Stimulated activated CD8-positive, alpha-beta memory T cell treated with anti-CD3 and anti-CD28 coated beads, Interleukin-15, amount 100 ng/mL, for 24 hours (primary cell): ENCODE data around the gene ASPHD2.
"Not testable (repeated sequence)": the region's sequence is repeated elsewhere in the genome, so short reads cannot be mapped to it uniquely, and the experiment has no call there.

Experiments
- DNase-seq: peaks from one replicate; pipeline ENCODE4 v3.0.0-alpha.2; 2020; ENCODE audit warnings: low read depth

The ASPHD2 gene, protein sequence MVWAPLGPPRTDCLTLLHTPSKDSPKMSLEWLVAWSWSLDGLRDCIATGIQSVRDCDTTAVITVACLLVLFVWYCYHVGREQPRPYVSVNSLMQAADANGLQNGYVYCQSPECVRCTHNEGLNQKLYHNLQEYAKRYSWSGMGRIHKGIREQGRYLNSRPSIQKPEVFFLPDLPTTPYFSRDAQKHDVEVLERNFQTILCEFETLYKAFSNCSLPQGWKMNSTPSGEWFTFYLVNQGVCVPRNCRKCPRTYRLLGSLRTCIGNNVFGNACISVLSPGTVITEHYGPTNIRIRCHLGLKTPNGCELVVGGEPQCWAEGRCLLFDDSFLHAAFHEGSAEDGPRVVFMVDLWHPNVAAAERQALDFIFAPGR

DNA sequence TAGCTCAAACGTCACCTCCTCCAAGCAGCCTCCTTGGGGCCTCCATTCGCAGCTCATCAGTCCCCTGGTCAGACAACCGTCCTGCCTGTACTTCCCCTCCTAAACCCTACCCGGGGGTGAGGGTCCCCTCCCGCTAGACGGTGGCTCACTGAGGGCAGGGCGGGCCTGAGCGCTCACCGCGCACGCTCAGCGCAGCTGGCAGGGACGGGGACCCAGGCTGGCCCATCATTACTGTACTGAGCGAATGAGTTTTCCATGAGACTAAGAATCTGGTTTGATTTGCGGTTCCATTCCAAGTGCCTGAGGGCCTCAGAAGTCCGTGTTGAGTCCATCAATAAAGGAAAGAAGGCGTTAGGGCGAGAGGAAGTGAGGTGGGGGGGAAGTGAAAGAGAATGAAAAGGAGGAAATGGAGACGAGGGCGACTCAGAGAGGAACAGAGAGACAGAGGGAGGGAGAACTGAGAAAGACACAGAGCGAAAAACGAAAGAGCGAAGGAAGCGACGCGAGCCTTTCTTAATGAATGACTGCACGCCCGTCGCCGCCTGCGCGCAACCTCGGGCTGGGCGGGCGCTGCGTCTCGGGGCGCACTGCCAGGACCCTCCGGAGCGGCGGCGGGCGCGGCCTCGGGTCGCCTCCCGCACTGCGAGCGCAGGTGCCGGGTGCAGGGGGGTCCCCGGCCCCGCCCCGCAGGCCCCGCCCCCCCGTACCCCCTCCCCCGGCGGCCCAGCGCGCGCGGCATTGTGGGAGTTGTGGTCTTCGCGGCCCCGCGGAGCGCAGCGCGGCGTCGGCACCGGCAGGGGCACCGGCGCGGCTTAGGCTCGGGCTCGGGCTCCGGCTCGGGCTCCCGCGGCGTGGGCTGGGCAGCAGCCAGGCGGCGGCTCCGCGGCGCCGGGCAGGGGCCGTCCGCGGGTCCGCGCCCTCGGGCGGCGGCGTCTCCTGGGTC, at the start of gene ASPHD2:
ASPHD2 (plus strand) TSS at position 746 of the 943 bp plus-strand sequence. CDS start 4,356 bp downstream, outside the sequence.
- DNase-seq: peak; percentile 49

DNA sequence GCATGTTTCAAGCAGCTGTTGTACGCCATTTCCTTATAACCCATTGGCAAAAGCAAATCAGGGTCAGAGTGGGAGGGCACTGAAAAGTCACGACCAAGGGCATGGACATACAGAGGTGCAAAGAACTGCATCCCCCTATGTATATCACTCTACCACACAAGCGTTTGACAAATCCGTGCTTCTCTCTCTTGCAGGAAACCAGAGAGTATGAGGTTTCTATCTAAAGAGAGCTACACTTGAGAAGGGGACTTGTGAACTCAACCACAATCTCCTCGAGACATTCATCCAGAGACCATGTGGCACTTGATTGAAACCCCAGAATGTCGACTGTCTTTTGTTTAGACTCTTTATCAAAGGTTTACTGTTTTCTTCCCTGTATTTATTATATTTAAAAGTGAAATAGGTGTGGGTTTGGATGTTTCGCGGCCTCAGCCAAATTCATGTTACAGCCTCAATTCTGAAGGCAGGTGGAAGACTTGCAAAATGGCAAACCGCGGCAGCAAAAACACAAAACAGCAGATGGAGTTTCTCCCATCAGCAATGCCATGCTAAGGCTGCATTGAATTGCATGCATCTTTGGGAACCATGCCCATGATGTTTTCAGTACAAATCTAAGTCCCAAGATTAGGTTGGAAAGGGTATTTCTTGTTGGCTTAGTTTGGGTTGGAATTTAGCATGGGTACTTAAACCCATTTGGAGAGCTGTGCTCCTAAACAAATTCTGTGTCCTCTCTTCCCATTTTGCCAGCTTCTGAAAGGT, 48.8 kb upstream of the ASPHD2 start:
- no peak for DNase-seq

- DNase-seq: no peak
Observed at GRCh38 chr22:26382782-26383181, 46.3 kb upstream of the ASPHD2 start.

DNA sequence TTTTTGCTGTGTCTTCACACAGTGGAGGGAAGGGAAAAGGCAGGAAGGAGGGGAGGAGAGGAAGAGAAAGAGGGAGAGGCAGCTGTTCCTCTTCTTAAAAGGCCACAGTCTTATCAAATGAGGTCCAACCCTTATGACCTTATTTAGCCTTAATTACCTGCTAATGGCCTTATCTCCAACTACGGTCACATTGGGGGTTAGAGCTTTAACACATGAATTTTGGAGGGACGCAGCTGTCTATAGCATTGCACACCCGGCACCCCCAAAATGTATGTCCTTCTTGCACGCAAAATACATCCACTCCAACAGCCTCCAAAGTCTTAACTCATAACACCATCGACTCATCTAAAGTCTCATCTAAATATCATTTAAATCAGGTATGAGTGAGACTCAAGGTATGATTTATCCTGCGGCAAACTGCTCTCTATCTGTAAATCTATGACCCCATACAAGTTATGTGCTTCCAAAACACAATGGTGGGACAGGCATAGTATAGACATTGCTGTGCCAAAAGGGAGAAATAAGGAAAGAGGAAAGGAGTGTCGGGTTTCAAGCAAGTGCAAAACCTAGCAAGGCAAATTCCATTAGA, 45.0 kb upstream of the ASPHD2 start:
- no peak for DNase-seq

- DNase-seq: no peak
Observed at GRCh38 chr22:26385164-26385563, 43.9 kb upstream of the ASPHD2 start.

GRCh38 chr22:26389125-26389524, 39.9 kb upstream of the ASPHD2 start:
- DNase-seq: no peak

GRCh38 chr22:26391091-26391490, 38.0 kb upstream of the ASPHD2 start:
- no peak for DNase-seq

GRCh38 chr22:26391623-26392022, 37.4 kb upstream of the ASPHD2 start:
- no peak for DNase-seq

DNA sequence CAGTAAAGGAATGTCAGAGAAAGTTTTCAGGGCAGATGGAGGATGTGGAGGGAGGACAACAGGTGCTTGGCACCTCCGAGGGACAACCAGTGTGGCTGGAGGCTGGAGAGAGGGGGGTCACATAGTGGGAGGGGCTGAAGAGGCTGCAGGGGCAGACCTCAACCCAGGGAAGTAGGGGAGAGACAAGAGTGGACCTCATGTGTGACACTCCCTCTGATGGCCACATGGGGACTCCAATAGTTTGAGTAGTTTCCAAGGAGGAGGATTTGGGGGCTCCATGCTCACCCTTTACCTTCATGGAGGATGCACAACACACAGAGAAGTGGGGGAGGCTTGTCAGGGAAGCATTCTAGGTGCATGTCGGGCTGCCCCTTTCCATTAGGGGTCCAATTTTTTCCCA, 35.1 kb upstream of the ASPHD2 start:
- DNase-seq: no peak

GRCh38 chr22:26394777-26395176, 34.3 kb upstream of the ASPHD2 start:
- no peak for DNase-seq

GRCh38 chr22:26395926-26396325, 33.1 kb upstream of the ASPHD2 start:
- no peak for DNase-seq

- DNase-seq: no peak
Observed at GRCh38 chr22:26398741-26399153, 30.3 kb upstream of the ASPHD2 start.

GRCh38 chr22:26399289-26399688, 29.8 kb upstream of the ASPHD2 start:
- no peak for DNase-seq

DNA sequence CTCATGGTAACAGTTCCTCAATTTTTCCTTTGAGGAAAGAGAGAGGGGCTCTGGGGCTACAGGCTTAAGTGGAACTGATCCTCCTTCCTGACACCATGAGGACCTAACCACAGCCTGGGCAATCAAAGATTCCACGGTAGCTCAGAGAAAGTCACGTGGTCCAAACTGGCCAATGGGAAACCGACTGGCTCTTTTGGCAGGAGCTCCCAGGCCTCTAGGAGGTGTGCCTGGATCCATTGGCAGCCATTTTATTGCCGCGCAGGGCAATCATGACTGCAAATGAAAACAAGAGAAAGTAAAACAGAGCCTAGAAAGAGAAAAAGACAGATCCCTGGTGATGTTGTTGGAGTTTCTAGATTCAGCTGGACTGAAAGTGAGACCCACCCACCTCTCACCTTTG, 27.3 kb upstream of the ASPHD2 start:
- no peak for DNase-seq

DNA sequence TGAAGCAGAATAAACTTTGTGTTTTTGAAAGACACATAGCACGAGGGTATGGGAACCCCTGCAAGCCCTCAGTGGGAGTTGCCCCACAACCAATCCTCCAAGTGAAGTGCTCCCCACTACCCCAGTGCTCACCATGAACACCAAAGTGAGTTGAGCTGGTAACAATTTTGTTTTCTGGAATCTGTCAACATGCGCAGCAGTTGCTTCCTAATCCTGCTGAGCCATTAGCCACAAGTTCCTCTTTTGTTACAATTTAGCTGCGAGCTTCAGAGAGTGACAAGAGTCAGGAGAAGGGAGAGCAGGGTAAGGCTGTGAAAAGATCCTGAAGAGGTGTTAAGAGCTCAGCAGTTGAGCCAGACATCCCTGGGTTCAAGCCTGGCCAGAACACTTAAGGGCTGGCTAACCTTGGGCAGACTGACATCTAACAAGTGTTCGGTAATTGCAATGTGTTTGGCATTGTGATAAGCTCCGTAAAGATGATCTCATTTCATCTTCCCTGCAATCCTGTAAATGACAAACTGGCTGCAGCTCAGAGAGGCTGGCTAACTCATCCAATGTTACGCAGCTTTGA, 24.1 kb upstream of the ASPHD2 start:
- DNase-seq: no peak

DNA sequence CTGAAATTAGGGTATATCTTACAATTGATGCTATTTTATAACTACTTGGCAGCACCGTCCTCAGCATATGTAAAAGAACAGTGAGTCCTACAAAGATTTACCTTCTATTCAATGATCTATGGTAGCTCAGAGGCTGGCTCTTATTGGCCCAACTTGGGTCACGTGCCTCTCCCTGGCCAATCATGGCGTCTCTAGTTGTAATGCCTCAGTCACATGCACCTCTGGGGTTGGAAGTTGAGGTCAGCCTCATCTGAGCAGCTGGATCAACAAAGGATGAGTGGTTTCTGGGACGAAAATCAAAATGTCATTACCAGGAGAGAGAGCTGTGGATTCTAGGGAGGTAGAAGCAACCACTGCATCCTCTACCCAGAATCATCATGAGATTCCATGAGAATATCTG, 22.9 kb upstream of the ASPHD2 start:
- DNase-seq: no peak

GRCh38 chr22:26408562-26409220, 20.4 kb upstream of the ASPHD2 start:
- DNase-seq: not testable (repeated sequence)

- DNase-seq: no peak
Observed at GRCh38 chr22:26409719-26410335, 19.2 kb upstream of the ASPHD2 start.

- DNase-seq: no peak
Observed at GRCh38 chr22:26410386-26410785, 18.7 kb upstream of the ASPHD2 start.

- no peak for DNase-seq
Observed at GRCh38 chr22:26414347-26414746, 14.7 kb upstream of the ASPHD2 start.

GRCh38 chr22:26416256-26416655, 12.8 kb upstream of the ASPHD2 start:
- no peak for DNase-seq
